Dedifferentiated amniotic fluid mesenchymal stem cell (primary cell): Measurements from ENCODE around the gene LMAN1L.

ENCODE experiments used
- DNase-seq: peaks from one replicate; pipeline ENCODE4 v3.0.0-alpha.2; 2016; ENCODE audit errors: extremely low spot score

The LMAN1L gene

DNA sequence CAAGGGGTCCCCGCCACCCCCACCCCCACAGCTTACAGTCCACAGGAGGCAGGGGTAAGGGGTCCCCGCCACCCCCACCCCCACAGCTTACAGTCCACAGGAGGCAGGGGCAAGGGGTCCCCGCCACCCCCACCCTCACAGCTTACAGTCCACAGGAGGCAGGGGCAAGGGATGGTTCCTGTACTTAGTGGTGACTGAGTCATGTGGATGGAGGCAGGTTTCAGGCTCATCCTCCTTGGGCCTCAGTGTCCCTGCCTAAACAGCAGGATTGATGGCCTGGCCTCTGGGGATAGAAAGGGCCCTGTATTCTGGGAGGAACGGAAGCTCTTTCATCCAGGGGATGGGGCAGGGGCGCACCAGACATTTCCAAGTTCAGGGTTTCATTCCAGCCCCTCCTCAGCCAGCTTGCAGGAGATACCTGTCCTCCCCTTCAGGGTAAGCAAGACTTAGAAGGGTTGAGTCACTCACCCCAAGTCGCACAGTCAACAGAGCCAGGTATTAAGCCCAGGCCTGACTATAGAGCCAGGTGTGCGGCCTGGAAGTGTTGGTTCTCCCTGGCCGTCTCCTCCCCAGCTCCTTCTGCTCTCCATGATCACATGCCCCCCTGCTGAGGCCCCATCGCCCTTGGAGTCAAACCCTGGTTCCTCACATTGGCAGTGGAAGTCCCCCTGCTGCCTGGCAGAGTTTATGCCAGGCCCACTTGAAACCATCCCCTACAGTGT, 18.2 kb upstream of the LMAN1L start:
- no peak for DNase-seq

DNA sequence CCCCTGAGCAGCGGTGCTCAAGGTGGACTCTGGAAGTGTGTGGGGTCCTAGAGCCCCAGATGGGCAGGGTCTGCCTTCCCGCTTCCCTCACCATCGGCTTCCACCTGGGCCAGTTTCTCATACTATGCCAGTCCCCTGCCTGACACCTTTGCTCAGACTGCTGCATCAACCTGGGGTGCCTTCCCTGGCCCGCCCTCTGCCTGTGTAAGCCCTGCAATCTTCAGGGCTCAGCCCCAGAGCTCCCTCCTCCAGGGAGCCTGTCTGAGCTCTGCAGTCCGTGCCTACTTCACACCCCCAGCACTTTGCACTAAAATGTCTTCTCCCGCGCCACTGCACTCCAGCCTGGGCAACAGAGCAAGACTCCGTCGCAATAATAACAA, 17.7 kb upstream of the LMAN1L start:
- no peak for DNase-seq

DNA sequence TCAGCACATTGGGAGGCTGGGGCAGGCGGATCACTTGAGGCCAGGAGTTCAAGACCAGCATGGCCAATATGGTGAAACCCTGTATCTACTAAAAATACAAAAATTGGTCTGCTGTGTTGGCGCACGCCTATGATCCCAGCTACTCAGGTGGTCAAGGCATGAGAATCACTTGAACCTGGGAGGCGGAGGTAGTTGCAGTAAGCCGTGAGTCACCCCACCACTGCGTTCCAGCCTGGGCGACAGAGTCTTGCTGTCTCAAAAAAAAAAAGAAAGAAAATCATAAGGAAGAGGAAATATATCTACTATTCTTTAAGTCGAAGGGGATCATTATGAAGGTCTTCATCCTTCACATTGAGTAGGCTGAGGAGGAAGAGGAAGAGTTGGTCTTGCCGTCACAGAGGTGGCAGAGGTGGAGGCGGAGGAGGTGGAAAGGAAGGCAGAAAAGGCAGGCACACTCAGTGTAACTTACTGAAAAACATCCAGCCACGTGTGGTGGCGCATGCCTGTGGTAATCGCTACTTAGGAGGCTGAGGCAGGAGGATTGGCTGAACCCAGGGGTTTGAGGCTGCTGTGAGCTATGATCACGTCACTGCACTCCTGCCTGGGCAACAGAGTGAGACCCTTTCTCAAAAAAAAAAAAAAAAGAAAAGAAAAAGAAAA, 16.5 kb upstream of the LMAN1L start:
- no peak for DNase-seq

DNA sequence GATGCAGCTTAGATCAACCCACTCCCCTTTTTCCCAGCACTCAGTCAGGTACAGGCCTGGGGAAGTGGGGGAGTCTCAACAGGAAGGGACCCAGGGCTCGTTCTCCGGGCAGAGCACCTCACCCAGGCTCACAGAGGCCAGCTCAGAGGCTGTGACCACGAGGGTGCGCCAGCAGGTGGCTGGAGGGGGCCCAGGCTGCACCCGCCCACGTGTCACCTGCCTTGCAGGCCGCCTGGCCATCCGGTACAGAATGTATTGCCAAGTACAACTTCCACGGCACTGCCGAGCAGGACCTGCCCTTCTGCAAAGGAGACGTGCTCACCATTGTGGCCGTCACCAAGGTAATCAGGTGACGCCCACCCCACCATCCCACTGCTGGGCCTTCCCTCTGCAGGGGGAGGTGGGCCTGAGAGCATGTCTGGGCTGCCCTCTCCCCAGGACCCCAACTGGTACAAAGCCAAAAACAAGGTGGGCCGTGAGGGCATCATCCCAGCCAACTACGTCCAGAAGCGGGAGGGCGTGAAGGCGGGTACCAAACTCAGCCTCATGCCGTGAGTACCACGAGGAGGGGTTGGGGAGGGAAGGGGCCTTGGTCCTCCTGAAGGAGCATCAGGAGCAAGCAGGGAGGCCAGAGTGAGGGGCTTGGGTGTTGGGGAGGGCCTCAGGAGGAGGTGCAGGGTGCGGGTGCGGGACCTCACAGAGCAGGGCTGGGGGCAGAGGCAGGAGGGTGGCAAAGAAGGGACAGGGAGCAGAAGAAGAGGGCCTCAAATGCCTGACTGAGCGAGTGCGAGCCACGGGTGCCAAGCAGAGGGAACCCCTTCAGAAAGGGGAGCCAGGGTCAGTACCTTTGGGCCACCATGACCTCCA, 14.0 kb upstream of the LMAN1L start:
- DNase-seq: no peak

- no peak for DNase-seq
These were observed 13.3 kb upstream of the LMAN1L start for GRCh38 chr15:74799255-74799855.

DNA sequence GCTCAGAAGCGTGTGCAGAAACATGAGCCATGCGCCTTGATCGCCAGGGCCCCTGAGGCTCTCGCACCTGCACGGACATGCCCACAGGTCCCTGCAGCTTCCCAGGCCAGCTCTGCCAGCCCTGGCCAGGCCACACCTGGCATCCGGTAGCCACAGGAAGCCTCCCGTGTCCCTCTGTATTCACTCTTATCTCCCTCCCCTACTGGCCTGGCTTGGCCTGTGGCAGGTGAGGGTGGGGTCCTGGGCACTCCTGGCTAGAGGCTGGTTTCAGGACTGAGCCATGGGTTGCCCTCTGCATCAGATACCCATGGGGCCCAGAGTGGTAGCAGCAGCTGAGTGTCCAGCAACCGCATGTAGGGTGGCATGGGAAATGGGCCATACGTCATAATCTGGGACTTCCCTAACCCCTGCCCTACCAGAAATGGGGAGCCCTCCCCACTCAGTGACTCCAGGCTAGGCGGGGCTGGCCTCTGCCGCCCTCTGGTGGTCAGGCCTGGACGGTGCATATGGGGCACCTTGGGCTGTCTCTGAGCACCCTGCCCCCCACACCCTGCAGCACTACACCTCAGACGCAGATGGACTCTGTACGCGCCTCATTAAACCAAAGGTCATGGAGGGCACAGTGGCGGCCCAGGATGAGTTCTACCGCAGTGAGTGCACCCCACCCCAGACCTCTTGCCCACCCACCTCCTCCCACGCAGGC, 12.6 kb upstream of the LMAN1L start:
- DNase-seq: no peak

- no peak for DNase-seq
These were observed 12.0 kb upstream of the LMAN1L start for GRCh38 chr15:74800559-74801094.

GRCh38 chr15:74801311-74801997, 11.2 kb upstream of the LMAN1L start:
- DNase-seq: no peak

DNA sequence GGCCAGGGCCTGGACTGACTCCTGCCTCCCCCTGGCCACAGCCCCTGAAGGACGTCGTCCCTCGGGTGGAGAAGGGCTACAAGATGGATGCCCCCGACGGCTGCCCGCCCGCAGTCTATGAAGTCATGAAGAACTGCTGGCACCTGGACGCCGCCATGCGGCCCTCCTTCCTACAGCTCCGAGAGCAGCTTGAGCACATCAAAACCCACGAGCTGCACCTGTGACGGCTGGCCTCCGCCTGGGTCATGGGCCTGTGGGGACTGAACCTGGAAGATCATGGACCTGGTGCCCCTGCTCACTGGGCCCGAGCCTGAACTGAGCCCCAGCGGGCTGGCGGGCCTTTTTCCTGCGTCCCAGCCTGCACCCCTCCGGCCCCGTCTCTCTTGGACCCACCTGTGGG, 10.3 kb upstream of the LMAN1L start:
- no peak for DNase-seq

DNA sequence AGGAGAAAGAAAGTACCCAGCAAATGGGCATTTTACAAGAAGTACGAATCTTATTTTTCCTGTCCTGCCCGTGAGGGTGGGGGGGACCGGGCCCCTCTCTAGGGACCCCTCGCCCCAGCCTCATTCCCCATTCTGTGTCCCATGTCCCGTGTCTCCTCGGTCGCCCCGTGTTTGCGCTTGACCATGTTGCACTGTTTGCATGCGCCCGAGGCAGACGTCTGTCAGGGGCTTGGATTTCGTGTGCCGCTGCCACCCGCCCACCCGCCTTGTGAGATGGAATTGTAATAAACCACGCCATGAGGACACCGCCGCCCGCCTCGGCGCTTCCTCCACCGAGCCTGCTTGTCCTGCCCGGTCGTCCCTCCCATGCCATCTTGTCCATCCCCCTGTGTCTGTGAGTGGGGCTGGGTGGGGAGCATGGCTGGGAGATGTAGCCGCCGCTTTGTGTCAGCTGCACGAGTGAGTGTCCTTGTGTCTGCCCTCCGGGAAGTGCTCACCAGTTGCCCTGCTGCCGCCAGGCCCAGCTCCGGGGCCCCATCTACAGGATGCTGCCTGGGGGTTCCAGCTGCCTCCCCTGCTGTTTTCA, 9.7 kb upstream of the LMAN1L start:
- no peak for DNase-seq

GRCh38 chr15:74804935-74805334, 7.7 kb upstream of the LMAN1L start:
- no peak for DNase-seq

DNA sequence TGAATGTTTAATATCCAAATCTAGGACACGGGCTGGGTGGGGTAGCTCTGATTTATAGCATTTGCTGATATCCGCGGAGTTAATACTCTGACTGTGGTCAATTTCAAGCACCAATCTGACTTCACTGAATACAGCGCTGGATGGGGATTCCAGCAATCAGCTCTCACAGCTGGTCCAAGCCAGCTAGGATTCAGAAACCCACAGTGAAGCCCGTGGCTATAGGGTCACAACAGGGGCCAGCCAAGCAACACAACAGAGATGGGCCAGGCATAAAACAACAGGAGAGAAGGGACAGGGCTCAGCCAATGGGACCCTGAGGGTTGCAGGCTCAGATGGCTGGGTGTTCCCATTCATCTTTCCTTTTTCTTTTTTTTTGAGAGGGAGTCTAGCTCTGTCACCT, 5.4 kb upstream of the LMAN1L start:
- DNase-seq: no peak

DNA sequence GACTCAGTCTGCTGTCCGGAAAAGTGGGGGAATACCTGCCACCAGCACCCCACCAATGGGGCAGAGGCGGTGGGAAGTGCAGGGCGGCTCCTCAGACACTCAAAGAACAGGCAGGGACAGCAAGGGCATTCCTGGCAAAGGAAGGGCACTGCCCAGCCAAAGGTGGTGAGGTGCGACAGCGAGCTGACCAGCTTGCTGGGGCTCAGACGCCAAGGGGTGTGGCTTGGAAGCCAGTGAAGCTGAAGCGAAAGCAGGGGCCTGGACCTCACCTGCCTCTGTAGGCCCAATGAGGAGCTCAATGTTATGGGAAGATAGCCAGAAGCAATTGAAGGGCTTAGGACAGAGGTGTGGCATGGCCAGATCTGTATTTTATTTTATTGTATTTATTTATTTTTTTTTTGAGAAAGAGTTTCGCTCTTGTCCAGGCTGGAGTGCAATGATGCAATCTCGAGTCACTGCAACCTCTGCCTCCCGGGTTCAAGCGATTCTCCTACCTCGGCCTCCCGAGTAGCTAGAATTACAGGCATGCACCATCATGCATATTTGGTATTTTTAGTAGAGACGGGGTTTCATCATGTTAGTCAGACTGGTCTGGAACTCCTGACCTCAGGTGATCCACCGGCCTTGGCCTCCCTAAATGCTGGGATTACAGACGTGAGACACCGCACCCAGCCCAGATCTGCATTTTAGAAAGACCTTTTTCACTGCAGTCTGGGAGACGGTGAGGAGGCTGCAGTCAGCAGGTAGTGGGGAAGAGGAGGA, 4.4 kb upstream of the LMAN1L start:
- no peak for DNase-seq

DNA sequence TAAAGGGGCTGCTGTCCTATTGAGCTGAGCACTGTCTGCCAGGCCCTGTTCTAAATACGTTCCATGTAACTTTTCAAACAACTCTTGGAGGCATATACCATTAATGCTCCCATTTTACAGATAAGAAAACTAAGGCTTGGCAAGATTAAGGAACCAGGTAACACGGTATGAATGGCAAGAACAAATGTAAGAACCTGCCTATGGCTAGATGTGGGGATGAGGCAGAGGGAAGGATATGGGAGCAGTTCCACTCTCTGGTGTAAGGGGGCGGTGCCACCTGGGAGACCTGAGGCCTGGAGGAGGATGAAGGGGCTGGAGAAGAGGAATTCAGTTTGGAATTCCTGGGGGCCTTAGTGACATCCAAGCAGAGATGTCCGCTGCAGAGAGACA, 3.8 kb upstream of the LMAN1L start:
- no peak for DNase-seq

DNA sequence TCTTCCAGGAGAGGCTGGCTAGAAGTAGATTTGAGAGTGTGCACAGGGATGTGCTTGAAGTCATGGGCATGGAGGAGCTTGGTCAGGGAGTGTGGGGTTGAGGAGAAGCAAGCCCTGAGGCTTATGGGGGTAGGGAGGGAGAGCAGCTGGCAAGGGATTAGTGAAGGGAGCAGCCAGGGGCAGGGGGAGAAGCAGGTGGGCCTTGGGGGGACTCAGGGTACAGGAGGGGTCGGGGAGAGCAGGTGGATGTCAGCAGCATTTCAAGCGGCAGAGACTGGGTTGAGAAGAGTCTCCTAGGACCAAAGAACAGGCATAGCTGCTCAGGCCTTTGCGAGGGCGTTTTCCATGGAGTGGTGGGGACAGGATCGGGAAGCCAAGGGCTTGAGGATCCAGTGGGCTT, 3.4 kb upstream of the LMAN1L start:
- DNase-seq: no peak

GRCh38 chr15:74809956-74810355, 2.7 kb upstream of the LMAN1L start:
- DNase-seq: no peak

DNA sequence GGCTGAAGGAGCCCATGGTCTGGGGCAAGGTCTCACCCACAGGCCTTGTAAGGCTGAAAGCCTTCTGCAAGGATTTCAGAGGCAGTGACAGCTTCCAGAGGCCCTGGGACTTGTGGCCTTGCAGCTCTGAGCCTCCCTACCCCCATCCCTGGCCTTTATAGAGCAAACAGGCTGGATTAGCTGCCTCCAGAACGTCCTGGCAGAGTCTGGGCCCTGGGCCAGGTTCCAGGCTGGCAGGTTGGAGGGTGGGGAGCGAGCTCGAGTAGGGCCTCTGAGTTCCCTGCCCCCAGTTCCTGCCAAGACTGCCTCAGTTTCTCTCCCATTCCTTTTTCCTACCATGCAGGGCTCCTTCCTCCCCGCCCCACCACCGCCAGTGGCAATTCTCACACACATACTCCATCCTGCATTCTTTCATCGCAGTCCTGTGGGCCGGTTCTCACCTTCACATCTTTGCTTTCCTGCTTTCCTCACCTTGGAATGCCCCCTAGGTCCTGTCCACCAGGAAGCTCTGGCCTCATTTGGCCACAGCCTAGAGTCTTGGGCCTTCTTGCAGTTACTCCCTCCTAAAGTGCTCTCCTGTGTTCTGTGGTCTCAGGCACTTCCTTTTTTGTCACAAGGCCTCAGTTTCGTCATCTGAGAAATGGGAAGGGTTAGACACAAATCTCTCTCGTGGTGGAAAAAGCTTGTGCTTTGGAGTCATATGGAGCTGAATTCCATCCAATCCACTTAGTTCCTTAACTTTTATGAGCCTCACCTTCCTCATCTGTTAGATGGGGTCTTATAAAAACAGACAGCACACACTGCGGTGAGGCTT, 2.7 kb downstream of the LMAN1L start:
- DNase-seq: no peak

GRCh38 chr15:74815961-74816360, 3.3 kb downstream of the LMAN1L start:
- no peak for DNase-seq
